Small intestine (tissue), 7 donors: ENCODE data around the gene DTHD1. TPM values are rescaled to one million over a fixed set of nuclear protein-coding genes. Genes with fewer than 3 reads are reported as not detected.
A peak's percentile ranks its signal among the peaks of the same experiment; 100 is the strongest.

Experiments used
- DNase-seq, 2 donors: peaks; one replicate each; pipeline versions ENCODE4 v3.0.0 to v3.0.0-alpha.2; 2013
- FAIRE-seq: peaks from 2 replicates; lab custom pipeline; 2012; peaks lifted over from hg19 to GRCh38; lab: Jason Lieb, UNC
- H3K27ac ChIP-seq, 3 donors: one replicate each; pipeline ENCODE4 v1.5.1; 2013; ENCODE audit warnings: low read length in 2 of 3, mild to moderate bottlenecking in 2 of 3, control low read depth in 1 of 3, inconsistent platforms in 1 of 3, low read depth in 1 of 3, moderate library complexity in 1 of 3
- H3K27me3 ChIP-seq, 3 donors: one replicate each; pipeline ENCODE4 v1.6.1; 2013; ENCODE audit warnings: low read length in 3 of 3, inconsistent platforms in 1 of 3; ENCODE audit not compliant: control insufficient read depth in 3 of 3, insufficient read depth in 3 of 3
- H3K36me3 ChIP-seq, 3 donors: one replicate each; pipeline ENCODE4 v1.6.1; 2013; ENCODE audit warnings: low read length in 3 of 3, inconsistent platforms in 1 of 3, low read depth in 1 of 3, mild to moderate bottlenecking in 1 of 3, moderate library complexity in 1 of 3; ENCODE audit not compliant: control insufficient read depth in 3 of 3, insufficient read depth in 2 of 3
- H3K4me1 ChIP-seq, 3 donors: one replicate each; pipeline ENCODE4 v1.6.1; 2013; ENCODE audit warnings: low read length in 2 of 3, inconsistent platforms in 1 of 3, low read depth in 1 of 3, mild to moderate bottlenecking in 1 of 3, moderate library complexity in 1 of 3; ENCODE audit not compliant: control insufficient read depth in 3 of 3, insufficient read depth in 2 of 3
- H3K4me3 ChIP-seq, 3 donors: one replicate each; pipeline ENCODE4 v1.5.1; 2013; ENCODE audit warnings: low read length in 3 of 3, control low read depth in 1 of 3, inconsistent platforms in 1 of 3, low read depth in 1 of 3, mild to moderate bottlenecking in 1 of 3, moderate library complexity in 1 of 3
- H3K9me3 ChIP-seq, 2 donors: one replicate each; pipeline ENCODE4 v1.6.1; 2013; ENCODE audit warnings: low read depth in 1 of 2, low read length in 1 of 2; ENCODE audit not compliant: control insufficient read depth in 2 of 2, insufficient read depth in 1 of 2
- WGBS, 3 donors: extraction: QIAGEN DNeasy Blood & Tissue Kit; methylation state at CpG; one replicate each; pipeline ENCODE4 v1.1.7; 2013; 5-methylcytosine and 5-hydroxymethylcytosine counted together
- polyA plus RNA-seq, 4 donors: library from polyadenylated mRNA; stranded (reverse) in 3 of 4; unstranded in 1 of 4; fragments of 200-250 nt in 3 of 4; fragments of 120-200 nt in 1 of 4; gene quantifications; one replicate each; pipeline versions ENCODE4 v1.2.1 to v1.2.3, GENCODE V29; 2013
- donor health status: healthy with polysubstance abuse.
- donor health status: control.
- donor health status: control.
- donor health status: Bipolar disorder and iron deficiency.
- donor health status: healthy.

Gene DTHD1
- polyA plus RNA-seq, 4 donors: 0.01 to 0.27 (median 0.04) TPM; not detected in 1

DNA sequence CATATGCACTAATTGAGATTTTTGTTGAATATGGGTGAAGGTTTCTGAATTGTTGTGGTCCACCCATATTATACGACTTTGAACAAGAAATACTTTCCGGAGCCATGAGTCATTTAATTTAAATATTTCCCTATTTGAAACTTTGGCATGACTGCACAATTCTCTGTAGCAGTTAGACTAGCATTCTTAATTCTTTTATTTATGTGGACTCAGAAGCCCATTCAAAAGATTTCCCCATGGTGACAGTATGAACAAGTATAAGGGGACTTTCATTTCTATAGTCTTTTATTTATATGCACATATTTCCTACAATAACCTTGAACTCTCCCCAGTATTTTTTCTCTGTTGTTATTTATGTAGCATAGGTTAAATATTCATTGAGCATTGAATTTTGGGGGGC lies 72.6 kb downstream of the DTHD1 start:
- Histone ChIP-seq H3K9me3 (no peaks in the 10 kb centered on the region), H3K4me3 (no peak overlapping the region), H3K27me3 (no peaks in the 10 kb centered on the region), H3K4me1 (no peaks in the 10 kb centered on the region), H3K27ac (no peak overlapping the region), H3K36me3 (no peaks in the 10 kb centered on the region)
- DNase-seq (no peak), FAIRE-seq (no peak)
- WGBS, 3 donors: 30 to 47% (median 41%) methylated on average over 2 of the region's 2 CpGs

DNA sequence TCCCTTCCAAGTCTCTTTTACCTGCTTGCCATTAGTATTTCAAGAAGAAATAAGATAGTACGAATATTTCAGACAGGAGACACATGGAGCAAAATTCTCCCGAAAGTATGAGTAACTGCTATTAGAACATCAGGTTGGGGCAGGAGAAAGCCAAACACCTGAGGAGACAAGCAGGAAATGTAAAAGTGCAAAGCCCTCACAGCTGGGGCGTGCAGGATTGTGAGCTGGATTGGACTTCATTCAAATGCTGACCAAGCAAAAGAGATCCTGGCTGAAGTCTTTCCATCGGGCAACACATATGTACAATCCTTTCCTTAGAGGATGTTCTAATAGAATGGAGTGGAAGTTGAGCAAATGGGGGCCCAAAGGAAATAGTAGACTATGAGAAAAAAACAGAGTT lies 76.8 kb downstream of the DTHD1 start:
- Histone ChIP-seq H3K36me3 (no peaks in the 10 kb centered on the region), H3K27ac (no peak overlapping the region), H3K4me1 (no peaks in the 10 kb centered on the region), H3K9me3 (no peaks in the 10 kb centered on the region), H3K4me3 (no peak overlapping the region), H3K27me3 (no peaks in the 10 kb centered on the region)
- DNase-seq: no peak
- WGBS, 3 donors: 70 to 84% (median 78%) methylated on average over 4 of the region's 4 CpGs
- FAIRE-seq: no peak

DNA sequence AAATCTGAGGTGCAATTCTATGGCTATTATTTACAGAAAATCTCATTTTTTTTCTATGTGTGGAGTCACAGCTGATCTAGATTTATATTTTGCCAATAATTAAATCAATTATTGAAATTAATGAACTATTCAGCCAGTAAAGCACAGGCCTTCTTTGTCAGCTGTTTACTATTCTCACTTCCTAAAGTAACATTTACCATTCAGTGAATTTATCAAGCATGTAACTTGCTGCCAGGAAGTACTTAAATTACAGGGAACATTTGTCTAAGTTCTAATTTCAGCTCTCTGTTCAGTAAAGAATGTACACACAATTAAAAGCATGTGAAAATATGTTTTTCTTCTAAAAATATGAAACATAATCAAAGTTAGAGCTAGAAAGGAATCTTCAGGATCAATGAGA lies 79.3 kb downstream of the DTHD1 start:
- H3K4me1 ChIP-seq: no peaks in the 10 kb centered on the region
- no peaks in the 10 kb centered on the region for H3K27me3 ChIP-seq
- H3K9me3 ChIP-seq: no peaks in the 10 kb centered on the region
- no peak for FAIRE-seq
- no peak for DNase-seq
- H3K27ac ChIP-seq: no peak overlapping the region
- no peaks in the 10 kb centered on the region for H3K36me3 ChIP-seq
- no peak overlapping the region for H3K4me3 ChIP-seq

DNA sequence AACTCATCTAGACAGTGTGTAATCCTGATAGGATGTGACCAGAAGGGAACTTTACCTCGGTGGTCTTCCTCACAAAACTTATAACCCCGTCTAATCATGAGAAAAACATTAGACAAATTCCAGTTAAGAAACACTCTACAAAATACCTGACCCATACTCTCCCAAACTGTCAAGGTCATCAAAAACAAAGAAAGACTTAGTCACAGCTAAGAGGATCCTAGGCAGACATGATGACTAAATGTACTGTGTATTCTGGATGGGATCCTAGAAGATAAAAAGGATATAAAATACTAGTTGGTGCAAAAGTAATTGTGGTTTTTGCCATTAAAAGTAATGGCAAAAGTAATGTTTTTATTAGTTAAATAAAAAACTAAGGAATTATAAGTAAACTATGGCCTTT lies 81.6 kb downstream of the DTHD1 start:
- DNase-seq (no peak), FAIRE-seq (no peak)
- Histone ChIP-seq H3K27ac (no peak overlapping the region), H3K36me3 (no peaks in the 10 kb centered on the region), H3K9me3 (no peaks in the 10 kb centered on the region), H3K4me3 (no peak overlapping the region), H3K4me1 (no peaks in the 10 kb centered on the region), H3K27me3 (no peaks in the 10 kb centered on the region)
- 78 to 88% (median 87%) methylated on average over 2 of the region's 2 CpGs for WGBS, 3 donors

DNA sequence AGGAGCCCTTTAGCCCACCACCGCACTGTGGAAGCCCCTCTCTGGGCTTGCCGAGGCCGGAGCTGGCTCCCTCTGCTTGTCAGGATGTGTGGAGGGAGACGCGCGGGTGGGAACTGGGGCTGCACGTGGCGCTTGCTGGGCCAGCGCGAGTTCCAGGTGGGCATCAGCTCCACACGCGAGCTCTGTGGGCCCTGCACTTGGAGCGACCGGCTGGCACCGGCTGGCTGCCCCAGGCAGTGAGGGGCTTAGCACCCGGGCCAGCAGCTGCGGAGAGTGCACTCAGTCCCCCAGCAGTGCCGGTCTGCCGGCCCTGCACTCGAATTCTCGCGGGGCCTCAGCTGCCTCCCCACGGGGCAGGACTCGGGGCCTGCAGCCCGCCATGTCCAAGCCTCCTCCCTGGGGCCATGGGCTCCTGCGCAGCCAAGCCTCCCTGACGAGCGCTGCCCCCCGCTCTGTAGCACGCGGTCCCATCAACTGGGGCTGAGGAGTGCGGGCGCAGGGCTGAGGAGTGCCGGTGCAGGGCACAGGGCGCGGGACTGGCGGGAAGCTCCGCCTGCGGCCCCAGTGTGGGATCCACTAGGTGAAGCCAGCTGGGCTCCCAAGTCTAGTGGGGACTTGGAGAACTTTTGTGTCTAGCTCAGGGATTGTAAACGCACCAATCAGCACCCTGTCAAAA lies 93.6 kb downstream of the DTHD1 start:
- H3K4me3 ChIP-seq: no peak overlapping the region
- peaks cover 0 to 10% of the 10 kb centered on the region in 2 donors for H3K9me3 ChIP-seq
- no peaks in the 10 kb centered on the region for H3K4me1 ChIP-seq
- FAIRE-seq (no peak), DNase-seq (no peak)
- 93 to 95% (median 94%) methylated on average over 40 of the region's 40 CpGs for WGBS, 3 donors
- no peaks in the 10 kb centered on the region for H3K27me3 ChIP-seq
- H3K36me3 ChIP-seq: no peaks in the 10 kb centered on the region
- no peak overlapping the region for H3K27ac ChIP-seq

DNA sequence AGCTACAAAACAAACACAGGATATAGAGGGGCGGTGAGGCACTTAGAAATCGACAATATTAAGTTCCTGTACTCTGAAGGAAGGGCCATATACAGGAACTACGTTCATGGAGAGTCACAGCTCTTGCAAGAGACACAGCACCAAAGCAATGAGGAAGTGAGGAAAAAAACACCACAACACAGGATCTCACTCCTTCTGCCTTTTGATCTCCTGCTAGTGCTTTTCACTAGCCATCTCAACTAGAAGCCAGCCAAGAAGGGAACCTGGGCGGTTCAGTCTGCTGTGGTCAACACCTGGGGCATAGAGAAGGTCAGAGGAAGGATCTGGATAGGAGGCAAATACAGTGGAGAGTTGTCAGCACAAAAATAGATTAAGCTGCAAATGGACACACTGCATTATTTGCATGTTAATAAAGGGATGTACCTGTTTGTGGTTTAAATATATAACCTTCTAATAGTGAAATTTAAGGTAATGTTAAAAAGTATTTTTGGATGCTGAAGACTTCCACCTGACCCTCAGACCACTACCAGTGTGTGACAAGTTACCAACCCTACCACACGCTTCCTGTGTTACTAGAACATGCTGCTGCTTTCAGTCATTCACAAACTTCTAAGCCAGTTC lies 104.6 kb downstream of the DTHD1 start:
- peak overlapping the region in 1 of 3 donors; percentile 69 for H3K27ac ChIP-seq
- H3K9me3 ChIP-seq: no peaks in the 10 kb centered on the region
- peak in 1 of 2 donors; percentile 56 for DNase-seq
- H3K4me3 ChIP-seq: no peak overlapping the region
- no peak for FAIRE-seq
- H3K4me1 ChIP-seq: no peaks in the 10 kb centered on the region
- no peaks in the 10 kb centered on the region for H3K36me3 ChIP-seq
- no peaks in the 10 kb centered on the region for H3K27me3 ChIP-seq
- 21 to 28% (median 27%) methylated on average over 5 of the region's 5 CpGs for WGBS, 3 donors

DNA sequence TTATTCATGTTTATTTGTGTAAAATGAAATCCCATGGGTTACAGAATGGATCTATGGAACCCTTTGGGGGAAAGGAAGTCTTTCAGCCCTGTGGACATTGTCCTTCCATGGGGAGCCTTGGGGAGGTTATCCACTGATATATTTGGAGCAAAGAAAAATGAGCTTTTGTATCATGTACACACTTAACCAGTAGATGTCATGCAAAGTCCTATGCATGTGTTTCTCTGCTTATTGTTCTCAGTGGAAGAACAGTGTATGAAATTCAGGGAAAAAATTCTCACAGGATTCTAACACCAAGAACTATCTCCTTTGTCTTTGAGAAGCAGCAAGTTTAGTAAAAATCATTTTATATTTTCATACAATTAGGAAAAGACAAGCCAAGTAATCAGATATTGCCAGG lies 105.3 kb downstream of the DTHD1 start:
- H3K9me3 ChIP-seq: no peaks in the 10 kb centered on the region
- H3K27ac ChIP-seq: no peak overlapping the region
- H3K36me3 ChIP-seq: no peaks in the 10 kb centered on the region
- FAIRE-seq (no peak), DNase-seq (no peak)
- H3K4me3 ChIP-seq: no peak overlapping the region
- H3K4me1 ChIP-seq: no peaks in the 10 kb centered on the region
- H3K27me3 ChIP-seq: no peaks in the 10 kb centered on the region

DNA sequence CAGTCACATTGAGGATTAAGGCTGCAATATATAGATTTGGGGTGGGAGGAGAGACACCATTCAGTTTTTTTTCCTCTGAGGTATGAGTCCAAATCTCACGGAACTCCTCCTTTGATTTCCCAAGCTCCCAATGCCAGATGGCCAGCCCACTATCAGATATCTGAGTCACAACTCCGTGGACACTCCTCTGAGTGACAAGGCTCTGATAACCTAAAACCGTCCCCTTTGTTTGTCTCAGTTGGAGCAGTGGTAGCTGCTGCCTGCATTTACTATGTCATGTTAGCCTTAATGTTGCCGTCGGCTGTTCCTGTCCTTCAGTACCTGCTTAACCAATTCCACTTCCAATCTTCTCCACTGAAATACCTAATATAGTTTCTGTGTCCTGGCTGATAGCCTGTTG lies 107.3 kb downstream of the DTHD1 start:
- Histone ChIP-seq H3K36me3 (no peaks in the 10 kb centered on the region), H3K27me3 (no peaks in the 10 kb centered on the region), H3K4me1 (no peaks in the 10 kb centered on the region), H3K4me3 (no peak overlapping the region), H3K27ac (no peak overlapping the region), H3K9me3 (no peaks in the 10 kb centered on the region)
- DNase-seq (no peak), FAIRE-seq (no peak)
- WGBS, 3 donors: 31 to 59% (median 44%) methylated on average over 5 of the region's 5 CpGs

DNA sequence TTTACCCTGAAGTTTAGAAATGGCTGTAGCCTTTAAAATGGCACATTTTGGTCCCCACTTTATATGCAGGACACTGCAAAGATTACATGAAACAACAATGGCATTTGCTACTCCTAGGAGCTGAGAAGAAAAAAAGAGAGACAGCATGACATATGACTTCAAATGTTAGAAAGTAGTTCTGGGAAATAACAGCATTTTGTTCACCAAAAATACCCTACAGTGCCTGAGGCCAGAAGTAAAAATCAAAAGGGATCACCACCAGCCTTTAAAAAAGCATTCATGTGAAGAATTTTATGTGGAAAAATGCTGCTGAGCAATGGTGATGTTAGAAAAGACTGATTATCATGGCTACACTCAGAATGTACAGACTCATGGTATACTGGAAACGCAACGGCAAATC lies 110.0 kb downstream of the DTHD1 start:
- 71 to 95% (median 80%) methylated on average over 2 of the region's 2 CpGs for WGBS, 3 donors

More for the DNA sequence above, 110.0 kb downstream of the DTHD1 start:
- DNase-seq (no peak), FAIRE-seq (no peak)
- no peaks in the 10 kb centered on the region for H3K4me1 ChIP-seq
- H3K4me3 ChIP-seq: no peak overlapping the region
- H3K36me3 ChIP-seq: no peaks in the 10 kb centered on the region
- H3K27me3 ChIP-seq: no peaks in the 10 kb centered on the region
- no peaks in the 10 kb centered on the region for H3K9me3 ChIP-seq
- H3K27ac ChIP-seq: no peak overlapping the region
